ENCODE data around the gene KPTN. TPM values are rescaled to one million over a fixed set of nuclear protein-coding genes. Genes with fewer than 3 reads are reported as not detected.

The KPTN gene
- total and polyA plus RNA-seq, 4 donors, result 7.1 to 29.0 (median 17.5) TPM

DNA sequence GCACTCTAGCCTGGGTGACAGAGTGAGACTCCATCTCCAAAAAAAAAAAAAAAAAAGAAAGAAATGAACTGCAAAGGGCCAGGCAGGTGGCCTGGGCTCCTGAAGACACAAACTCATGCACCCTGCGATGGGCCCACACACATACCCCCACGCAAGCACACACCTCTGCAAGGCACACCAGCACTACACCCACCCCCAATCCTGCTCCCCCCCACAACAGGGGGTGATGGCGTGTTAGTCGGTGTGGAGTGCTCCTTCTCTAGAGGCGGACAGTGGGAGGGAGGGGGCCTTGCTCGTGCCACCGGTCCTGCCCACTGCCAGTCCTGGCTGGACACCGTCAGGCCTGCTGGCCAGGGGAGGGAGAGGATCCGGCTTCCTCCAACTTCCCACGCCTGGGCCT is 10.7 kb downstream of the KPTN start:
- Histone ChIP-seq H3K27ac (ENCODE audit: low read depth, low read length) (no peak overlapping the region), H3K4me1 (ENCODE audit: control insufficient read depth, insufficient read depth, low read length) (peaks cover 38% of the 10 kb centered on the region), H3K27me3 (ENCODE audit: control insufficient read depth, insufficient read depth, low read length) (peaks cover 14% of the 10 kb centered on the region), H3K36me3 (ENCODE audit: control insufficient read depth, insufficient read depth, low read length) (peaks cover 19% of the 10 kb centered on the region), H3K9me3 (ENCODE audit: control insufficient read depth, insufficient read depth, low read length) (no peaks in the 10 kb centered on the region), H3K4me3 (ENCODE audit: low read depth, low read length) (no peak overlapping the region)
- WGBS (ENCODE audit: insufficient coverage), result 63% methylated on average over 6 of the region's 10 CpGs
- no peak for DNase-seq (ENCODE audit: low read depth in 4 of 6, low spot score in 6 of 6)

GRCh38 chr19:47471733-47472457 is 12.1 kb downstream of the KPTN start, which contains the start of gene SLC8A2:
SLC8A2 (minus strand) TSS chr19:47471893; CDS start chr19:47466403, 5,490 bp downstream.
- H3K4me1 ChIP-seq (ENCODE audit: control insufficient read depth, insufficient read depth, low read length), result peaks cover 38% of the 10 kb centered on the region
- H3K27me3 ChIP-seq (ENCODE audit: control insufficient read depth, insufficient read depth, low read length), result peaks cover 14% of the 10 kb centered on the region
- H3K36me3 ChIP-seq (ENCODE audit: control insufficient read depth, insufficient read depth, low read length), result peaks cover 16% of the 10 kb centered on the region
- peak; percentile 56 to 96 (median 71) for DNase-seq (ENCODE audit: low read depth in 4 of 6, low spot score in 6 of 6)
- H3K27ac ChIP-seq (ENCODE audit: low read depth, low read length), result no peak within 1 kb of the TSS
- 2% methylated on average over 7 of the region's 29 CpGs for WGBS (ENCODE audit: insufficient coverage)
- no peaks in the 10 kb centered on the region for H3K9me3 ChIP-seq (ENCODE audit: control insufficient read depth, insufficient read depth, low read length)
- H3K4me3 ChIP-seq (ENCODE audit: low read depth, low read length), result peak within 1 kb of the TSS; percentile 52

DNA sequence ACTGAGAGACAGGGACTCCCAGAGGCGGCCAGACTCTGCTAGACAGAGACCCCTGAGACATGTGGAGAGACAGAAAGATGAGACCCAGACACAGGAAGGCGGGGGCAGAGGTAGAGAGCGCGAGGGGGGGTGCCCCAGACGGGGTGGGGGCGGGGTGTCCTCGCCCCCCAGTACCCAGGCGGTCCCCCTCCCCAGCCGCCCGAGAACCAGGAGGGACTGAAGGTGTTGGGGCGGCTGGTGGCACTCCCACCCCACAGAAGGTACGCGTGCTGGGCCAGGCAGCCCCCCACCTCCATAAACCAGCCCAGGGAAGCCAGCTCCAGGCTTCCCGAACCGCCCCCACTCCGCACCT is 12.7 kb downstream of the KPTN start:
- 1% methylated on average over 14 of the region's 16 CpGs for WGBS (ENCODE audit: insufficient coverage)
- no peaks in the 10 kb centered on the region for H3K9me3 ChIP-seq (ENCODE audit: control insufficient read depth, insufficient read depth, low read length)
- peak overlapping the region; percentile 52 for H3K4me3 ChIP-seq (ENCODE audit: low read depth, low read length)
- no peak overlapping the region for H3K27ac ChIP-seq (ENCODE audit: low read depth, low read length)
- DNase-seq (ENCODE audit: low read depth in 4 of 6, low spot score in 6 of 6), result no peak
- peaks cover 11% of the 10 kb centered on the region for H3K36me3 ChIP-seq (ENCODE audit: control insufficient read depth, insufficient read depth, low read length)
- peaks cover 38% of the 10 kb centered on the region for H3K4me1 ChIP-seq (ENCODE audit: control insufficient read depth, insufficient read depth, low read length)
- H3K27me3 ChIP-seq (ENCODE audit: control insufficient read depth, insufficient read depth, low read length), result peaks cover 14% of the 10 kb centered on the region

GRCh38 chr19:47470447-47471195 is 13.4 kb downstream of the KPTN start:
- Histone ChIP-seq H3K27me3 (ENCODE audit: control insufficient read depth, insufficient read depth, low read length) (peaks cover 14% of the 10 kb centered on the region), H3K27ac (ENCODE audit: low read depth, low read length) (no peak overlapping the region), H3K36me3 (ENCODE audit: control insufficient read depth, insufficient read depth, low read length) (peaks cover 15% of the 10 kb centered on the region), H3K4me1 (ENCODE audit: control insufficient read depth, insufficient read depth, low read length) (peaks cover 38% of the 10 kb centered on the region), H3K9me3 (ENCODE audit: control insufficient read depth, insufficient read depth, low read length) (no peaks in the 10 kb centered on the region), H3K4me3 (ENCODE audit: low read depth, low read length) (peak overlapping the region; percentile 52)
- WGBS (ENCODE audit: insufficient coverage), result 28% methylated on average over 13 of the region's 13 CpGs
- no peak for DNase-seq (ENCODE audit: low read depth in 4 of 6, low spot score in 6 of 6)

- no peak overlapping the region for H3K4me3 ChIP-seq (ENCODE audit: low read depth, low read length)
- no peak for DNase-seq (ENCODE audit: low read depth in 4 of 6, low spot score in 6 of 6)
Observed at GRCh38 chr19:47469719-47470118, 14.3 kb downstream of the KPTN start.

DNA sequence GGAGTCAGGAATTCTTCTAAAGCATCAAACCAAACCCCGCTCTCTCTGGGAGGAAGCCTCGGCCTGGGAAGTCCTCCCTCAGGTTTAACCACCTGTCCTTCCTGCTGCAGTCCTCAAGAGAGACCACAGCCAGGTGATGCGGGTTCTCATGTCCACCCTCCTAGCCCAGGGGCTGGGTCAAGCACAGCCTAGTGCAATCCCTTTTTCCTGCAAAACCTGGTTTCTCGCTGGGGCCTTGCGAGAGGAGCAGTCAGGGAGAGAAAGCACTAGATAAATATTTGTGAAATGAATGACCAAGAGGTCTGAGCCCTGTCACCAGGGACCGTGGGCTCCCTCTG is 14.7 kb downstream of the KPTN start:
- H3K27ac ChIP-seq (ENCODE audit: low read depth, low read length), result no peak overlapping the region
- WGBS (ENCODE audit: insufficient coverage), result 16% methylated on average over 4 of the region's 6 CpGs

More at GRCh38 chr19:47469719-47470118, 14.3 kb downstream of the KPTN start:
- Histone ChIP-seq H3K36me3 (ENCODE audit: control insufficient read depth, insufficient read depth, low read length) (peaks cover 11% of the 10 kb centered on the region), H3K9me3 (ENCODE audit: control insufficient read depth, insufficient read depth, low read length) (no peaks in the 10 kb centered on the region), H3K4me1 (ENCODE audit: control insufficient read depth, insufficient read depth, low read length) (peaks cover 38% of the 10 kb centered on the region), H3K27me3 (ENCODE audit: control insufficient read depth, insufficient read depth, low read length) (peaks cover 14% of the 10 kb centered on the region), H3K27ac (ENCODE audit: low read depth, low read length) (no peak overlapping the region)
- 10% methylated on average over 6 of the region's 12 CpGs for WGBS (ENCODE audit: insufficient coverage)

GRCh38 chr19:47467914-47468313 is 16.1 kb downstream of the KPTN start:
- no peaks in the 10 kb centered on the region for H3K9me3 ChIP-seq (ENCODE audit: control insufficient read depth, insufficient read depth, low read length)
- no peak overlapping the region for H3K4me3 ChIP-seq (ENCODE audit: low read depth, low read length)
- H3K4me1 ChIP-seq (ENCODE audit: control insufficient read depth, insufficient read depth, low read length), result peaks cover 38% of the 10 kb centered on the region
- H3K36me3 ChIP-seq (ENCODE audit: control insufficient read depth, insufficient read depth, low read length), result peaks cover 11% of the 10 kb centered on the region
- H3K27me3 ChIP-seq (ENCODE audit: control insufficient read depth, insufficient read depth, low read length), result peaks cover 14% of the 10 kb centered on the region
- DNase-seq (ENCODE audit: low read depth in 4 of 6, low spot score in 6 of 6), result no peak
- H3K27ac ChIP-seq (ENCODE audit: low read depth, low read length), result no peak overlapping the region
- WGBS (ENCODE audit: insufficient coverage), result 56% methylated on average over 8 of the region's 9 CpGs

More for the DNA sequence above, 14.7 kb downstream of the KPTN start:
- Histone ChIP-seq H3K36me3 (ENCODE audit: control insufficient read depth, insufficient read depth, low read length) (peaks cover 11% of the 10 kb centered on the region), H3K9me3 (ENCODE audit: control insufficient read depth, insufficient read depth, low read length) (no peaks in the 10 kb centered on the region), H3K27me3 (ENCODE audit: control insufficient read depth, insufficient read depth, low read length) (peaks cover 14% of the 10 kb centered on the region), H3K4me1 (ENCODE audit: control insufficient read depth, insufficient read depth, low read length) (peaks cover 38% of the 10 kb centered on the region), H3K4me3 (ENCODE audit: low read depth, low read length) (no peak overlapping the region)
- DNase-seq (ENCODE audit: low read depth in 4 of 6, low spot score in 6 of 6), result no peak

DNA sequence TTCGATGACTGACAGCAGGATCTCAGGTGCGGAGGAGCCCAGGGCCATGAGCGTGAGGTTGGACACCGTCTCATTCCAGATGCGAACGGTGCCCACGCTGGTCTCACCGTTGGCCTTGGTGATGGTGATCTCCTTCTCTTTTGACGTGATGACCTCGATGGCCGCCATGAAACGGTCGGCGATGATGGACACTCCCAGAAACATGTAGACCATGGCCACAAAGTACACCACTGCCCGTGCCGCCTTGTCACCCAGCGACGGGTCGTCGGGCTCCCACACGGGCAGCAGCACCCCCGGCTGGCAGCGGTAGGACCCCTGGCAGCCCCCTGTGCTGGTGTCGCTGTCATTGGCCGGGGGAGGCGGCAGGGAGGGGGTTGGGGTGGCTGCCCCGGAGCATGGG is 18.1 kb downstream of the KPTN start:
- DNase-seq (ENCODE audit: low read depth in 4 of 6, low spot score in 6 of 6), result no peak
- no peak overlapping the region for H3K27ac ChIP-seq (ENCODE audit: low read depth, low read length)
- WGBS (ENCODE audit: insufficient coverage), result 93% methylated on average over 15 of the region's 27 CpGs
- H3K9me3 ChIP-seq (ENCODE audit: control insufficient read depth, insufficient read depth, low read length), result no peaks in the 10 kb centered on the region
- peaks cover 24% of the 10 kb centered on the region for H3K4me1 ChIP-seq (ENCODE audit: control insufficient read depth, insufficient read depth, low read length)
- peaks cover 8% of the 10 kb centered on the region for H3K27me3 ChIP-seq (ENCODE audit: control insufficient read depth, insufficient read depth, low read length)
- H3K36me3 ChIP-seq (ENCODE audit: control insufficient read depth, insufficient read depth, low read length), result peaks cover 11% of the 10 kb centered on the region
- no peak overlapping the region for H3K4me3 ChIP-seq (ENCODE audit: low read depth, low read length)

GRCh38 chr19:47464675-47465419 is 19.2 kb downstream of the KPTN start:
- H3K4me3 ChIP-seq (ENCODE audit: low read depth, low read length), result no peak overlapping the region
- H3K4me1 ChIP-seq (ENCODE audit: control insufficient read depth, insufficient read depth, low read length), result peaks cover 15% of the 10 kb centered on the region
- DNase-seq (ENCODE audit: low read depth in 4 of 6, low spot score in 6 of 6), result peak in 2 of 6 donors; percentile 55 to 79
- 56% methylated on average over 8 of the region's 10 CpGs for WGBS (ENCODE audit: insufficient coverage)
- peaks cover 7% of the 10 kb centered on the region for H3K27me3 ChIP-seq (ENCODE audit: control insufficient read depth, insufficient read depth, low read length)
- peaks cover 11% of the 10 kb centered on the region for H3K36me3 ChIP-seq (ENCODE audit: control insufficient read depth, insufficient read depth, low read length)
- no peak overlapping the region for H3K27ac ChIP-seq (ENCODE audit: low read depth, low read length)
- no peaks in the 10 kb centered on the region for H3K9me3 ChIP-seq (ENCODE audit: control insufficient read depth, insufficient read depth, low read length)
